ENCODE results near the gene ACTN1.
"Not testable (repeated sequence)": the region's sequence is repeated elsewhere in the genome, so short reads cannot be mapped to it uniquely, and the experiment has no call there.

The ACTN1 gene

DNA sequence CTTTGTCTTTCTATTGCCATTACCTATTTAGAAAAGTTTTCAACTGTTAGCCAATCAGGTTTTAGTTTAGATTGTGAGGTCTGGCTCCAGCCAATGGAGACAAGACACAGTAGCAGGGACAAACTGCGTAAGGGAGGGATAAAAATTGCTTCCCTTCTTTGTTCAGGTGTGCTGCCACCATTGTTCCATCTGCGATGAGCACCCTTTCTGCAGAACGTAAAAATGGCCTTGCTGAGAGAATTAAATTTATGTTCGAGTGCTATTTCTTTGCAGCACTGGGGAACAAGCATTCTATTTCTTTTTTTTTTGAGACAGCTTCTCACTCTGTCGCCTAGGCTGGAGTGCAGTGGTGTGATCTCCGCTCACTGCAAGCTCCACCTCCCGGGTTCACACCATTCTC is 126.6 kb downstream of the ACTN1 start:
- not testable (repeated sequence) for DNase-seq

DNA sequence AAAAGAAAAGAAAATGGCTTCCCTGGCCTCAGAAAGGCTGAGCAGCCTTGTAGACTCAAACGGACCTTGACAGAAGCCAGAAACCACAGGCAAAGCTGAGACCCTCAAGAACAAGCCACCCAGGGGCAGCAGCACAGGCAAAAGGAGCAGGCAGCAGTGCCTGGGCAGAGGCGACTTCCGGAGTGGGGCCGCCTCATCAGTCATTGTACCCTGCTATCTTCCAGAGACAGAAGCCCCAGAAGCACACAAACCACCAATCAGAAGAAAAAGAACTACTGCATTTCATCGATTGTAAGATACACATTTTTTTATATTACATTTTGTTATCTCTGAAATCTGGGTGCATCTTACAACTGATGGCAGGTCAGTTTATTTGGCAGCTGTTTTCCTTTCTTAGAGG is 128.0 kb downstream of the ACTN1 start:
- DNase-seq: no peak

DNA sequence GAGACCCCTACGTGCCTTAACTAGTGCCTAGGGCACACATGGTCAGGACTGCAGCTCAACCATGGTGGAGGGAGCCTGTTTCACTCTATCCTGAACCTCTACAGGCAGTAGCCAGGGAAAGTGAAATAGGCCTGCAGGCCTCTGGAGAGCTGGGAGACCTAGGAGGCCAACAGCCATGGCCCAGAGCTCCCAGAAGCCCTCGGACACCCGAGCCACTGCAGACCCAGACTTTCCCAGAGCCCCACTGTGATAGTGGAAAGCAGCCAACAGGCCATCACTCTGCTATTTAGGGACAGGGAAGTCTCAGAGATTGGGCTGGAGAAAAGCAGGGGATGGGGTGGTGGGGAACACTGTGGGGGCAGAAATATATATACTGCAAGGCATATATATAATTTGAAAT is 129.7 kb downstream of the ACTN1 start:
- DNase-seq: no peak

DNA sequence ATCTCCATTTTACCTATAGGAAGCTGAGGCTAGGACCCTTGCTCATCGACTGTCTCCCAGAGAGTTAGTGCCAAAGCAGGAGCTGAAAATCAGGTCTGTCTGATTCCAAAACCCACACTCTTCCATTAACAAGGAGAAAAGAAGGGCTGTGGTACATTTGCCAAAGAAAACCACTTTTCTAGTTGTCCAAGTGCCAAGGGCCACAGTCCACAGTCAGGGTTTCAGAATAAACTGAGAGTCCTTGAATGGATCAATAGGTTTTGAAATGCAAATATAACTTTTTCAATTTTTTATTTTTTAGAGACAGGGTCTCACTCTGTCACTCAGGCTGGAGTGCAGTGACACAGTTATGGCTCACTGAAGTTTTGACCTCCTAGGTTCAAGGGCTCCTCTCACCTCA is 130.8 kb downstream of the ACTN1 start:
- DNase-seq: no peak

DNA sequence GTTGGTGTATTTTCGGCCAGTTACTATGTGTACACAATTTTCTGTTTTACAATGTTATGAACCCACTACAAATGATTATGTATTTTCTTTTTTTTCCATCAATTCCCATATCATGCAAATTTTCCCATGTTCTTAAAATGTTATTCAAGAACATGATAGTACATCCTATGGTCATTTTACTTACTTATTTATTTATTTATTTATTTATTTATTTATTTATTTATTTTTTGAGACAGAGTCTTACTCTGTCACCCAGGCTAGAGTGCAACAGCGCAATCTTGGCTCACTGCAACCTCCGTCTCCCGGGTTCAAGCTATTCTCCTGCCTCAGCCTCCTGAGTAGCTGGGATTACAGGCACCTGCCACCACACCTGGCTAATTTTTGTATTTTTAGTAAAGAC is 131.5 kb downstream of the ACTN1 start:
- DNase-seq: not testable (repeated sequence)

DNA sequence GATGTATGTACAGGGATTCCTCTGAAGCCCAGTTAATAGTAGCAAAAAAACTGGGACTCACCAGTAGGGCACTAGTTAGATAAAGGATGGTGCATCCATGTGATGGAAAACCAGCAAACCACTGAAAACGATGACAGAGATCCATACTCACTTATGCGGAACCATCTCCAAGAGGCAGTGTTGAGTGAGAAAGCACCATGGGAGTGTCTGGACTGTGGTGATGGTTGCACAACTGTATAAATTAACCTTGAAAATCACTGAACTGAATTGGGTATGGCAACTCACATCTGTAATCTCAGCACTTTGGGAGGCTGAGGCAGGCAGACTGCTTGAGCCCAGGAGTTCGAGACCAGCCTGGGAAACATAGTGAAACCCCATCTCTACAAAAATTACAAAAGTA is 132.6 kb downstream of the ACTN1 start:
- DNase-seq: no peak

DNA sequence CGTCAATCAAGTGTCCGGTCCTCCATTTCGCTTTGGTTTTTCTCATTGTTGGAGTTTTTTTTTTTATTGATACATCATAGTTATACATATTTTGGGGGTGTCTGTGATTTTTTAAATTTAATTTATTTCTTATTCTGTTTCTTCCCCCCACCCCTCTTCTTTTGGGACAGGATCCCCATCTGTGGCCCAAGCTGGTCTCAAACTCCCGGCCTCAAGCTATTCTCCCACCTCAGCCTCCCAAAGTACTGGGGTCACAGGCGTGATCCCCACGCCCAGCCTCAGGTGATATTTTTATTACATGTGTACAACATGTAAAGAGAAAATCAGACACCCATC is 134.9 kb downstream of the ACTN1 start:
- DNase-seq: no peak

DNA sequence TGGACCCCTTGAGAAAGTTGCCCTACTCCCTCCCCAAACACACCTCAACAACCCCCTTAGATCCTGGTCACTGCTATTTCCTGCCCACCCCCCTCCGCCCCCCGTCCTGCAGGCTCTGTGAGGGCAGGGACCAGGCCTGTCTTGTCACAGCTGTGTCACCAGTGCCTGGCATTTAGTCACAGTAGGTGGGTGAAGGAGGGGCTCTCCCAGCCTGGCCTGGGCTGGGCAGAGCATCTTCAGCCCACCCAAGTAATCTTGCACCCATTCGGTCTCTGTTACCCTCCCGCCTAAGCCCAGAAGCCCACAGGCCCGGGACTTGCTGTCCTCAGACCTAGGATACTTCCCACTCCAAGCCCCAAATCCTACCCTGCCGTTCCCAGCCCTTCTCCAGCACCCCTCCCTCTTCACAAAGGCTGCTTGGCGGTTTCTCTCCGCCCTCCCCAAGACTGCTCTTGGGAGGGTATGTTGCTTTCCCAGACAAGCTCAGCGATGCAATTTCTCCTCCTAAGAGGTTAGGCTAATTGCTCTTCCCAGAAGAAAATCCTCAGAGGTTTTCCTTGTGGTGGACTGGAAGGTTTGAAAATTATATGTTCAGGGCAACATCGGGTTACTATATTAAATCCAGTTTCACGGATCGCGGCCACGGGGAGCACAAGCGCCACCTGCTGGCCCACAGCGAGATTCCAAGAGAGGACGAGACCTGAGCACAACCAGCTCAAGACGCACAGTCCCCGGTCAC is 135.5 kb downstream of the ACTN1 start:
- DNase-seq: no peak

DNA sequence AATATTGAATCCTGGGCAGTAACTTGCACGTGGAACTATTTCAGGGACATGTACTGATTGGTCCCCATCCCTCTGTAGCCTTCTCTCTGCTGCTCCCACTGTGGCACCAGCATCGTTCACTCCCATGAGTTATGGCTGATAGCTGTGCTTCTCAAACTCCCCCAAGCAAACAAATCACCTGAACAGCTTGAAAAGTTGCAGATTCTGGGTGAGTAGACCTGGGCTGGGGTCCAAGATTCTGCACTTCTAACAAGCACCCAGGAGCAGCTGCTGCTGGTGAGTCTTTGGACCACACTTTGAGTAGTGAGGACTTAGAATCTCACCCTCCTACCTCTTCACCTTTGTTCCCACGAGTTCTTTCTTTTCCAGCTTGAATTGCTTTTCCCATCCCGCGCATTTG is 136.8 kb downstream of the ACTN1 start:
- DNase-seq: no peak

DNA sequence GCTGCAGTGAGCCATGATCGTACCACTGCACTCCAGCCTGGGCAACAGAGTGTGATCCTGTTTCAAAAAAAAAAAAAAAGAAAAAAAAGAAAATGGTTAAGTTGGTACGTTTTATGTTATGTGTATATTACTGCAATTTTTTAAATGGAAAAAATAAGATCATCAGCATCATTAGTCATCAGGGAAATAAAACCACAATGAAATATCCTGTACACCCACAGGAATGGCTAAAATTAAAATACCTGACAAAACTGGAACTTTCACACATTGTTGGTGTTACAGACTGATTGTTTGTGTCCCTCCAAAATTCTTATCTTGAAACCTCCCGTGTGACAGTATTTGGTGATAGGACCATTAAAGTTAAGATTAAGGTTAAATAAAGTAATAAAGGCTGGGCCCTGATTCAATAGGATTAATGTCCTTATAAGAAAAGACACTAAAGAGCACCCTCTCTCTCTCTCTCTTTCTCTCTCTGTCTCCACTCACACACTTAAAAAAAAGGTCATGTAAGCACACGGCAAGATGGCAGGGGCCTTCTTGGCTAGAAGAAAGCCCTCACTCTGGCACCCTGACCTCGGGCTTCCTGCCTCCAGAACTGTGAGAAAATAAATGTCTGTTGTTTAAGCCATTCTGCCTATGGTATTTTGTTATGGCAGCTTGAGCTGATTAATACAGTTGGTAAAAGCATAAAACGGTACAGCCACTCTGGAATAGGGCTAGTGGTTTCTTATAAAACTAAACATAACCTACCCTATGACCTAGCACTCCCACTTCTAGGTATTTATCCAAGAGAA is 137.9 kb downstream of the ACTN1 start:
- DNase-seq: no peak

DNA sequence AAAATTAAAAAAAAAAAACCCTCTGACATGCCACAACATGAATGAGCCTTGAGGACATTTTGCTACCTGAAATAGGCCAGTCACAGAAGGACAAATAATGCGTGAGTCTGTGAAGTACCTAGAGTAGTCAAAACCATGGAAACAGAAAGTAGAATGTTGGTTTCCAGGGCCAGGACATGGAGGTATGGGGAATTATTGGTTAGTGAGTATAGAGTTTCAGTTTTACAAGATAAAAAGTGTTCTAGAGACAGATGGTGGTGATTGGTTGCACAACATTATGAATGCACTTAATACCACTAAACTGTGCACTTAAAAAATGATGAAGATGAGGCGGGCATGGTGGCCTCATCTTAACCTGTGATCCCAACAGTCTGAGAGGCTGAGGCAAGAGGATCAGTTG is 138.6 kb downstream of the ACTN1 start:
- no peak for DNase-seq

DNA sequence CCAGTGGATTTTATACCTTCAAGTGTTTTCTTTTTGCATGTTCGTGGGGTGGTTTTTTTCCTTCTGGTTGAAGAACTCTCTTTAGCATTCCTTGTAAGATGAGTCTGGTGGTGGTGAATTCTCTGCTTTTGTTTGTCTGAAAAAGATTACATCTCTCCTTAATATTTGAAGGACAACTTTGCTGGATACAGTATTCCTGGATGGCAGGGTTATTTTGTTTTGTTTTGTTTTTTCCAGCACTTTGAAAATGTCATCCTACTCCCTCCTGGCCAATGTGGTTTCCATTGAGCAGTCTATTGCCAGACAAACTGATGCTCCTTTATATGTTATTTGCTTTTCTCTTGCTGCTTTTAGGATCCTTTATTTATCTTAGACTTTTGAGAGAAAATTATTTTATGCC is 143.0 kb downstream of the ACTN1 start:
- no peak for DNase-seq

DNA sequence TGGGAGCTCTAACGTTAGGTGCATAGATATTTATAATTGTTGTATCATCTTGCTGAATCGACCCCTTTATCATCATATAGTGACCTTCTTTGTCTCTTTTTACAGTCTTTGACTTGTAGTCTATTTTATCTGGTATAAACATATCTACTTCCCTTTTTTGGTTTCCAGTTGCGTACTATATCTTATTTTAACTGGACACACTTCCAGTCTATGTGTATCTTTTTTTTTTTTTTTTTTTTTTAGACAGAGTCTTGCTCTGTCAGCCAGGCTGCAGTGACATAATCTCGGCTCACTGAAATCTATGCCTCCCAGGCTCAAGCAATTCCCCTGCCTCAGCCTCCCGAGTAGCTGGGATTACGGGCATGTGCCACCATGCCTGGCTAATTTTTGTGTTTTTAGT is 144.3 kb downstream of the ACTN1 start:
- DNase-seq: peak; percentile 14

DNA sequence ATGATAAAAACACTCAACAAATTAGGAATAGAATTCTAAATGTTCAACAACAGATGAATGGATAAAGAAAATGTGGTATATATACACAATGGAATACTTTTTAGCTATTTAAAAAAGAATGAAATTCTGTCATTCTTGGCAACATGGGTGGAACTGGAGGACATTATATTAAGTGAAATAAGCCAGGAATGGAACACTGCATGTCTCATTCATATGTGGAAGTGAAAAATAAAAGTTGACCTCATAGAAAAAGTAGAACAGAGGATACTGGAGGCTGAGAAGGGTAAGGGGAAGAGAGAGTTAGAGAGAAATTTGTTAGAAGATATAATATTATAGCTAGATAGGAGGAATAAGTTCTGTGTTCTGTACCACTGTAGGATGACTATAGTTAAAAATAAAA is 150.4 kb downstream of the ACTN1 start:
- no peak for DNase-seq

DNA sequence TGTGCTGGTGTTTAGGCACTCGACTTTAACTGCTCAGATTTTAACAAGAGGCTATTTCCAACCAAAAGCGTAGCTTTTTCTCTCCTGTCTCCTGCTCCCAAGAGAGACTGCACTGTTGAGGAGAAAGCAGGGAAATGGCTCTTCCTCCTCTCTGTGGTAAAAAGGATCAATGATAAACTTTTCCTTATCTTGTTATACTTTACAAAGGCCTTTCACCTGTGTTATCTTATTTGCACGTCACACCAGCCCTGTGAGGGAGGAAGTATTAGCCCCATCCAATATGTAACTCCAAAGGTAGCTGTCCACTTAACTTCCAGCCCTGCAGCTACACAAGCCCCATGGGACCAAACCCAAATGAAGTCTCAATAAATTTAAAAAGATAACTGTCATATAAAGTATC is 153.4 kb downstream of the ACTN1 start:
- DNase-seq: no peak

DNA sequence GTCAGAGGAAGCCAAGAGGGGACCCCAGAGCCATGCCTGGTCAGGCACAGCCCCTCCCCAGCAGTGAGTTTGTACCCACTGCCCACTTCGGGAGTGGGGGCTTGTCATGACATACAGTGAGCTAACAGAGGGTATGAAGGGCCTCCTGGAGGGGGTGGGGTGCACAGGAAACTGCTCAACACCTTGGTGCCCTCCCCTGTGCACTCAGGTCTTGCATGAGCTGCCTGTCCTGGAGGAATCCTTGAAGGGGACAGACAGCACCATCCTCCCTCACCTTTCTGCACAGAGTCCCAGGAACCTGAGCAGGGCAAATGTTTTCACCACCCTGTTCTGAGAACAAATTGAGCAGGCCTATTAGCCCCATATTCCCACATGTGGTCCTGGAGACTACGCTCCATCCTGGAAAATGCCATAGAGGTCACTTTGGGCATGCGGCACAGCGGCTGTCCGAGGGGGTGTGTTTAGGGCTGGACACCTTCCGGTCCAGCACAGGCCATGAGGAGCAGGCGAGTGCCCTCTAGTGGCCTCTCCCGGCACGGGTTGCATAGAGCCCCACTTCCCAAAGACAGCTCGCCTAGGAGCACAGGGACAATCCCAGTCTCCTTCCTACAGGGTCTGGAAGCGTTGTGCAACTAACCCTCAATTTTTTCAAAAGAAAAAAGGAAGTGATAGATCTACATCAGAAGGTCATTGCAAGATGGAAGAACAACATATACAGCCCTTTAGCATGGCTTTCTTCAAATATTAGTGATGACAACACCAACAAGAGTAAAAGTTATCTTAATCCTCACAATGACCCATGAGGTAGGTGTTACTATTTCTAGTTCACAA is 154.4 kb downstream of the ACTN1 start:
- DNase-seq: no peak

DNA sequence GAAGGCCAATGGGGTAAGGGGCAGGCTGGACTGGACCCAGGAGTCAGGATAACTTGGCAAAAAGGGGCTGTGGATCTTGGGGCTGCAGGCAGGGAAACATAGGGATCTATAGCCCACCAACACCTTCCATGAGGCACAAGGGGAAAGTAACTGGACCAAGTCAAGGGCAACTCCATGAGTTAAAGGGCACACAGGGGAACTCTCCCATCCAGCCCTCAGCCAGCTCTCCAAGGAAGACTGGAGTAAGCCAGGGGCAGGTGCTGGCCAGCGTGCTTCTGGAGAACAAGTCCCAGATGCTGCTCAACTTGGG is 154.9 kb downstream of the ACTN1 start:
- no peak for DNase-seq
